HepG2 (cell line): ENCODE measurements around the gene TIMM10. TPM values are rescaled to one million over a fixed set of nuclear protein-coding genes. Genes with fewer than 3 reads are reported as not detected.

Source experiments
- CHD4 ChIP-seq: fragments of 200-600 bp; sonication (generic); IDR thresholded peaks from 2 replicates; pipeline ENCODE4 v1.7.0; 2017; ENCODE audit warnings: mild to moderate bottlenecking, low read length, borderline replicate concordance
- DMTF1 ChIP-seq: sonication (generic); formaldehyde crosslinking; IDR thresholded peaks from 2 replicates; pipeline ENCODE4 v1.4.0; 2020; ENCODE audit warnings: mild to moderate bottlenecking, missing genetic modification reagents
- FOXK2 ChIP-seq: fragments of 450-650 bp; IDR thresholded peaks from 2 replicates; pipeline ENCODE4 v1.6.1; 2016
- HNRNPL ChIP-seq: fragments of 200-400 bp; formaldehyde crosslinking; IDR thresholded peaks from 2 replicates; pipeline ENCODE4 v1.6.1; 2017; ENCODE audit warnings: mild to moderate bottlenecking, low read depth, low read length
- SALL2 ChIP-seq: sonication (generic); formaldehyde crosslinking; IDR thresholded peaks from 2 replicates; pipeline ENCODE4 v1.8.1; 2023; ENCODE audit warnings: mild to moderate bottlenecking, missing genetic modification reagents, inconsistent platforms
- THAP7 ChIP-seq: sonication (generic); formaldehyde crosslinking; IDR thresholded peaks from 2 replicates; pipeline ENCODE4 v1.8.1; 2023; ENCODE audit warnings: mild to moderate bottlenecking, missing genetic modification reagents
- ZNF232 ChIP-seq: sonication (generic); formaldehyde crosslinking; IDR thresholded peaks from 2 replicates; pipeline ENCODE4 v1.4.0; 2020; ENCODE audit warnings: missing genetic modification reagents, borderline replicate concordance
- ZNF333 ChIP-seq: sonication (generic); formaldehyde crosslinking; IDR thresholded peaks from 2 replicates; pipeline ENCODE4 v1.4.0; 2020; ENCODE audit warnings: mild to moderate bottlenecking, missing genetic modification reagents, borderline replicate concordance
- ZNF337 ChIP-seq: sonication (generic); formaldehyde crosslinking; IDR thresholded peaks from 2 replicates; pipeline ENCODE4 v1.5.1; 2020; ENCODE audit warnings: missing genetic modification reagents, low read depth, mild to moderate bottlenecking, borderline replicate concordance
- ZNF350 ChIP-seq: sonication (generic); formaldehyde crosslinking; IDR thresholded peaks from 2 replicates; pipeline ENCODE4 v1.4.0; 2020; ENCODE audit warnings: mild to moderate bottlenecking, low read depth, missing genetic modification reagents, borderline replicate concordance
- ZNF660 ChIP-seq: sonication (generic); formaldehyde crosslinking; IDR thresholded peaks from 2 replicates; pipeline ENCODE4 v1.5.1; 2020; ENCODE audit warnings: mild to moderate bottlenecking, low read depth, missing genetic modification reagents, borderline replicate concordance
- ZNF768 ChIP-seq: sonication (generic); formaldehyde crosslinking; IDR thresholded peaks from 2 replicates; pipeline ENCODE4 v1.4.0; 2020; ENCODE audit warnings: missing genetic modification reagents
- polyA plus RNA-seq, 8 experiments: library from polyadenylated mRNA; depleted of rRNA in 3 of 8; stranded (reverse) in 7 of 8; unstranded in 1 of 8; fragments of >200 nt; fragmentation: Illumina TruSeq in 4 of 8; extraction: Trizol in 4 of 8; gene quantifications; 2 replicates each; pipeline versions ENCODE4 v1.2.1 to v1.2.3, GENCODE V29; 2011 to 2016; ENCODE audit warnings: low read depth in 4 of 8, missing spikeins in 1 of 8, mixed read lengths in 1 of 8; ENCODE audit not compliant: insufficient read depth in 1 of 8
- total RNA-seq, 5 experiments: library from RNA; depleted of rRNA; stranded (reverse); fragments of >200 nt; fragmentation: Illumina TruSeq; extraction: Trizol; gene quantifications; 2 replicates each; pipeline ENCODE4 v1.2.3, GENCODE V29; 2016; ENCODE audit warnings: low read depth in 1 of 5
- TF ChIP-seq, protein P1 (sequence below): sonication (generic); formaldehyde crosslinking; IDR thresholded peaks from 2 replicates; pipeline ENCODE4 v1.8.0; 2023; ENCODE audit warnings: mild to moderate bottlenecking, missing genetic modification reagents
- TF ChIP-seq, protein P2 (sequence below): sonication (generic); formaldehyde crosslinking; IDR thresholded peaks from 2 replicates; pipeline ENCODE4 v1.4.0; 2020; ENCODE audit warnings: missing genetic modification reagents
- TF ChIP-seq, protein P3 (sequence below): sonication (generic); formaldehyde crosslinking; IDR thresholded peaks from 2 replicates; pipeline ENCODE4 v1.4.0; 2020; ENCODE audit warnings: missing genetic modification reagents, mild to moderate bottlenecking, borderline replicate concordance
- TF ChIP-seq, protein P4 (sequence below): sonication (generic); formaldehyde crosslinking; IDR thresholded peaks from 2 replicates; pipeline ENCODE4 v1.9.0; 2022; ENCODE audit warnings: missing genetic modification reagents, mild to moderate bottlenecking, borderline replicate concordance
- TF ChIP-seq, protein P5 (sequence below): sonication (generic); formaldehyde crosslinking; IDR thresholded peaks from 2 replicates; pipeline ENCODE4 v1.4.0; 2020; ENCODE audit warnings: mild to moderate bottlenecking, missing genetic modification reagents

Gene TIMM10
- total and polyA plus RNA-seq, 2 of the 13 experiments (the other 11 are each of a cell fraction or from before 2014, with no cell fraction given), result 67.8 to 82.2 TPM

DNA sequence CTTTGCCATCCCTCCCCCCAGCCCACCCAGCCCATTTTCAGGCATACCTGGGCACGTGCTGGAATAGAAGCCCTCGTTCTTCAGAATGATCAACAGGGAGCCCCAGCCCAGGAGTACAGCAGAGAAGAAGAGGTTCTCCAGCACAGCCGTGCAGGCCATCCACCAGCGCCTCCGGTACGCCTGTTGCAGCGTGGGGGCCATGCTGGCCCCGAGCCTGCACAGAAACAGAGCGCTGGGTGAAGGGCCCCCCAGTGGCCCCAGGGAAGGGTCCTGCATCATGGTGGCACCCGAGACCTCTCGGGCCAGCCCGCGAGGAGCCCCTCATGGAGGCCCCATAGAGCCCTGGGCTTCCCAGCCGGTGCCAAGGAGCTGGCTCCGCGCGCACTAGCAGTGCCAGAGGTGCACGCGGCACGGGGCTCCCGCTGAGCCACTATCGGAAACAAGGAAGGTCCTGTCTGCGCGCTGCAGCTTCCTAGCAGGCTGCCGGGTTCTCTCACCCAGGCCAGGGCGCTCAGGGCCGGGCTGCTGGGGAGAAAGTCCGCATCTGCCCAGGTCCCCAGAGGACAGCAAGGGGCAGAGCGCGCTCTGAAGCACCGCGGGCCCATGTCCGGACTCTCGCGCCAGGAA lies 16.5 kb downstream of the TIMM10 start (continued):
- TF ChIP-seq ZNF350 (CRISPR knock-in tag) (peak; percentile 16; the same call in 1 of the 2 replicates), DMTF1 (CRISPR knock-in tag) (no peak), FOXK2 (no peak), SALL2 (CRISPR knock-in tag) (peak; percentile 62; the same call in 1 of the 2 replicates), ZNF337 (CRISPR knock-in tag) (no peak), ZNF333 (CRISPR knock-in tag) (no peak), ZNF232 (CRISPR knock-in tag) (peak; percentile 26; the same call in 1 of the 2 replicates), THAP7 (CRISPR knock-in tag) (peak; percentile 46; the same call in 1 of the 2 replicates), ZNF660 (CRISPR knock-in tag) (no peak), ZNF768 (CRISPR knock-in tag) (0 out of 2 replicates have a peak, but pooled peaks have one; percentile 10), HNRNPL (peak; percentile 58), CHD4 (peak; percentile 38; the same call in 1 of the 2 replicates)
- TF ChIP-seq, protein P1, sequence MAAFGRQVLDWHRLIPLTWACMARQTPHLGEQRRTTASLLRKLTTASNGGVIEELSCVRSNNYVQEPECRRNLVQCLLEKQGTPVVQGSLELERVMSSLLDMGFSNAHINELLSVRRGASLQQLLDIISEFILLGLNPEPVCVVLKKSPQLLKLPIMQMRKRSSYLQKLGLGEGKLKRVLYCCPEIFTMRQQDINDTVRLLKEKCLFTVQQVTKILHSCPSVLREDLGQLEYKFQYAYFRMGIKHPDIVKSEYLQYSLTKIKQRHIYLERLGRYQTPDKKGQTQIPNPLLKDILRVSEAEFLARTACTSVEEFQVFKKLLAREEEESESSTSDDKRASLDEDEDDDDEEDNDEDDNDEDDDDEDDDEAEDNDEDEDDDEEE (CRISPR knock-in tag), result no peak
- TF ChIP-seq, protein P2, sequence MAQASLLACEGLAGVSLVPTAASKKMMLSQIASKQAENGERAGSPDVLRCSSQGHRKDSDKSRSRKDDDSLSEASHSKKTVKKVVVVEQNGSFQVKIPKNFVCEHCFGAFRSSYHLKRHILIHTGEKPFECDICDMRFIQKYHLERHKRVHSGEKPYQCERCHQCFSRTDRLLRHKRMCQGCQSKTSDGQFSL (CRISPR knock-in tag), result 0 out of 2 replicates have a peak, but pooled peaks have one; percentile 22
- TF ChIP-seq, protein P3, sequence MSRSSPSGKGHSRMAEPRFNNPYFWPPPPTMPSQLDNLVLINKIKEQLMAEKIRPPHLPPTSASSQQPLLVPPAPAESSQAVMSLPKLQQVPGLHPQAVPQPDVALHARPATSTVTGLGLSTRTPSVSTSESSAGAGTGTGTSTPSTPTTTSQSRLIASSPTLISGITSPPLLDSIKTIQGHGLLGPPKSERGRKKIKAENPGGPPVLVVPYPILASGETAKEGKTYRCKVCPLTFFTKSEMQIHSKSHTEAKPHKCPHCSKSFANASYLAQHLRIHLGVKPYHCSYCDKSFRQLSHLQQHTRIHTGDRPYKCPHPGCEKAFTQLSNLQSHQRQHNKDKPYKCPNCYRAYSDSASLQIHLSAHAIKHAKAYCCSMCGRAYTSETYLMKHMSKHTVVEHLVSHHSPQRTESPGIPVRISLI (CRISPR knock-in tag), result no peak
- TF ChIP-seq, protein P4, sequence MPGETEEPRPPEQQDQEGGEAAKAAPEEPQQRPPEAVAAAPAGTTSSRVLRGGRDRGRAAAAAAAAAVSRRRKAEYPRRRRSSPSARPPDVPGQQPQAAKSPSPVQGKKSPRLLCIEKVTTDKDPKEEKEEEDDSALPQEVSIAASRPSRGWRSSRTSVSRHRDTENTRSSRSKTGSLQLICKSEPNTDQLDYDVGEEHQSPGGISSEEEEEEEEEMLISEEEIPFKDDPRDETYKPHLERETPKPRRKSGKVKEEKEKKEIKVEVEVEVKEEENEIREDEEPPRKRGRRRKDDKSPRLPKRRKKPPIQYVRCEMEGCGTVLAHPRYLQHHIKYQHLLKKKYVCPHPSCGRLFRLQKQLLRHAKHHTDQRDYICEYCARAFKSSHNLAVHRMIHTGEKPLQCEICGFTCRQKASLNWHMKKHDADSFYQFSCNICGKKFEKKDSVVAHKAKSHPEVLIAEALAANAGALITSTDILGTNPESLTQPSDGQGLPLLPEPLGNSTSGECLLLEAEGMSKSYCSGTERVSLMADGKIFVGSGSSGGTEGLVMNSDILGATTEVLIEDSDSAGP, result peak; percentile 67; the same call in 1 of the 2 replicates
- TF ChIP-seq, protein P5, sequence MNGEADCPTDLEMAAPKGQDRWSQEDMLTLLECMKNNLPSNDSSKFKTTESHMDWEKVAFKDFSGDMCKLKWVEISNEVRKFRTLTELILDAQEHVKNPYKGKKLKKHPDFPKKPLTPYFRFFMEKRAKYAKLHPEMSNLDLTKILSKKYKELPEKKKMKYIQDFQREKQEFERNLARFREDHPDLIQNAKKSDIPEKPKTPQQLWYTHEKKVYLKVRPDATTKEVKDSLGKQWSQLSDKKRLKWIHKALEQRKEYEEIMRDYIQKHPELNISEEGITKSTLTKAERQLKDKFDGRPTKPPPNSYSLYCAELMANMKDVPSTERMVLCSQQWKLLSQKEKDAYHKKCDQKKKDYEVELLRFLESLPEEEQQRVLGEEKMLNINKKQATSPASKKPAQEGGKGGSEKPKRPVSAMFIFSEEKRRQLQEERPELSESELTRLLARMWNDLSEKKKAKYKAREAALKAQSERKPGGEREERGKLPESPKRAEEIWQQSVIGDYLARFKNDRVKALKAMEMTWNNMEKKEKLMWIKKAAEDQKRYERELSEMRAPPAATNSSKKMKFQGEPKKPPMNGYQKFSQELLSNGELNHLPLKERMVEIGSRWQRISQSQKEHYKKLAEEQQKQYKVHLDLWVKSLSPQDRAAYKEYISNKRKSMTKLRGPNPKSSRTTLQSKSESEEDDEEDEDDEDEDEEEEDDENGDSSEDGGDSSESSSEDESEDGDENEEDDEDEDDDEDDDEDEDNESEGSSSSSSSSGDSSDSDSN, result peak; percentile 59
